Stimulated activated CD8-positive, alpha-beta memory T cell treated with anti-CD3 and anti-CD28 coated beads, Interleukin-15, amount 100 ng/mL, for 48 hours (primary cell): Measurements from ENCODE around the gene ZFP57.

Source experiments
- DNase-seq, 2 donors: peaks; one replicate each; pipeline ENCODE4 v3.0.0-alpha.2; 2020; ENCODE audit warnings: low read depth in 2 of 2

ZFP57 gene

GRCh38 chr6:29655658-29656057, 25.3 kb downstream of the ZFP57 start:
- DNase-seq, result no peak

- no peak for DNase-seq
These were observed 27.4 kb downstream of the ZFP57 start for GRCh38 chr6:29653452-29654038.

GRCh38 chr6:29652198-29652584, 28.8 kb downstream of the ZFP57 start:
- no peak for DNase-seq

- no peak for DNase-seq
These were observed 29.3 kb downstream of the ZFP57 start for GRCh38 chr6:29651413-29652197.

- DNase-seq, result peak; percentile 91 to 92
These were observed 31.0 kb downstream of the ZFP57 start for GRCh38 chr6:29649701-29650673.

- no peak for DNase-seq
These were observed 32.9 kb downstream of the ZFP57 start for GRCh38 chr6:29647927-29648642.

- no peak for DNase-seq
These were observed 39.4 kb downstream of the ZFP57 start for GRCh38 chr6:29641430-29642148.

GRCh38 chr6:29637247-29637646, 43.7 kb downstream of the ZFP57 start:
- no peak for DNase-seq

- DNase-seq, result no peak
These were observed 47.4 kb downstream of the ZFP57 start for GRCh38 chr6:29633534-29633905.

GRCh38 chr6:29632789-29633533, 48.0 kb downstream of the ZFP57 start, which contains the start of gene GABBR1:
Gene GABBR1 (minus strand): TSS chr6:29633183. CDS start chr6:29632385, 798 bp downstream.
- peak; percentile 52 to 57 for DNase-seq

GRCh38 chr6:29631860-29632731, 48.9 kb downstream of the ZFP57 start:
- peak; percentile 25 to 36 for DNase-seq

- no peak for DNase-seq
These were observed 49.6 kb downstream of the ZFP57 start for GRCh38 chr6:29631209-29631810.

GRCh38 chr6:29630315-29630714, 50.6 kb downstream of the ZFP57 start:
- DNase-seq, result no peak

GRCh38 chr6:29629571-29629970, 51.4 kb downstream of the ZFP57 start:
- no peak for DNase-seq

GRCh38 chr6:29628419-29629281, 52.3 kb downstream of the ZFP57 start:
- peak in 1 of 2 donors; percentile 29 for DNase-seq

- peak in 1 of 2 donors; percentile 26 for DNase-seq
These were observed 53.1 kb downstream of the ZFP57 start for GRCh38 chr6:29627755-29628418.
